ENCODE results near the gene LGALS7B. TPM values are rescaled to one million over a fixed set of nuclear protein-coding genes. Genes with fewer than 3 reads are reported as not detected.
"Not testable (repeated sequence)": the region's sequence is repeated elsewhere in the genome, so short reads cannot be mapped to it uniquely, and the experiment has no call there.

Gene LGALS7B
- total RNA-seq, 1 donor from 2014 or later: not detected

DNA sequence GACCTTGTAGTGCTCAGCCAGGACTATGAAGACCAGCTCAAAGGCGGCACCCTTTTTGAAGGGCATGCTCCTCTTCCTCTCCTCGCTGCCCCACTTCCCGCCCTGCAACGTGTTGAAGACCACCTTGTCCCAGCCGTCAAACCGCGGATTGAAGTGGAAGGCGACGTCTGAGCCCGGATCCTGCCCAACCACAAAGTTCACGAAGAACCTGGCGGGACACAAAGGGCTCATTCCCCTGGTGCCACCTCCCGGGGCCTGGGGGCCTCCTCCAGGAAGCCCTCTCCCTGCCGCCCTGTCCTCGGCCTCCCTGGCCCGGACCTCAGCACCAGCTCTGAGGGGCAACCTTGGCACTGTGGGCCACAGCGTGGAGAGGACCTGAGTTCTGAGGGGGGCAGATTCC lies 19.7 kb downstream of the LGALS7B start:
- TF ChIP-seq, protein P1, sequence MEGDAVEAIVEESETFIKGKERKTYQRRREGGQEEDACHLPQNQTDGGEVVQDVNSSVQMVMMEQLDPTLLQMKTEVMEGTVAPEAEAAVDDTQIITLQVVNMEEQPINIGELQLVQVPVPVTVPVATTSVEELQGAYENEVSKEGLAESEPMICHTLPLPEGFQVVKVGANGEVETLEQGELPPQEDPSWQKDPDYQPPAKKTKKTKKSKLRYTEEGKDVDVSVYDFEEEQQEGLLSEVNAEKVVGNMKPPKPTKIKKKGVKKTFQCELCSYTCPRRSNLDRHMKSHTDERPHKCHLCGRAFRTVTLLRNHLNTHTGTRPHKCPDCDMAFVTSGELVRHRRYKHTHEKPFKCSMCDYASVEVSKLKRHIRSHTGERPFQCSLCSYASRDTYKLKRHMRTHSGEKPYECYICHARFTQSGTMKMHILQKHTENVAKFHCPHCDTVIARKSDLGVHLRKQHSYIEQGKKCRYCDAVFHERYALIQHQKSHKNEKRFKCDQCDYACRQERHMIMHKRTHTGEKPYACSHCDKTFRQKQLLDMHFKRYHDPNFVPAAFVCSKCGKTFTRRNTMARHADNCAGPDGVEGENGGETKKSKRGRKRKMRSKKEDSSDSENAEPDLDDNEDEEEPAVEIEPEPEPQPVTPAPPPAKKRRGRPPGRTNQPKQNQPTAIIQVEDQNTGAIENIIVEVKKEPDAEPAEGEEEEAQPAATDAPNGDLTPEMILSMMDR (IDR thresholded peaks at IDR 0.05; ENCODE audit: unreplicated experiment): no peak
- no peak overlapping the region for H3K4me3 Mint-ChIP-seq
- no peaks in the 10 kb centered on the region for H3K9me3 Mint-ChIP-seq

DNA sequence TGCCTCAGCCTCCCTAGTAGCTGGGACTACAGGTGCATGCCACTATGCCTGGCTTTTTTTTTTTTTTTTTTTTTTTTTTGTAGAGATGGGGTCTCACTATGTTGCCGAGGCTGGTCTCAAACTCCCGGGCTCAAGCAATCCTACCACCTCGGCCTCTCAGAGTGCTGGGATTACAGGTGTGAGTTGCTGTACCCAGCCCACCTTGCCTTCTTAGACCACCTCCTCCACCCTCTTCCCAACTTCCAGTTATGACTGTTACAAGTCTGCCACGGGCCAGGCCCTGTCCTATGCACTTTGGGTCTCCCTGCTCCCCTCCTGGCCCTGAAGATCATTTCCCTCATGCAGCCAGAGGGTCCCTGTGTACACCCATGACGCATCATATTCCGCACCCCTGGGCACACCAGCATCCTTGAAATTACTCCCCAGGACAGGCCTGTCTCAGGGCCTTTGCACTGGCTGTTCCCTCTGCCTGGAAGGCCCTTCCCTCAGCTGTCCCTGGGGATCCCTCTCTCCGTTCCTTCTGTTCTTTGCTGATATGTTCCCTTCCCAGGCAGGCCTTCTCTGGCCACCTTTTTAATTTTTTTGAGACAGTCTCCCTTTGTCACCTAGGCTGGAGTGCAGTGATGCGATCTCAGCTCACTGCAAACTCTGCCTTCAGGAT lies 20.7 kb downstream of the LGALS7B start:
- Mint-ChIP-seq H3K4me3 (no peak overlapping the region), H3K27me3 (ENCODE audit: low read depth) (no peaks in the 10 kb centered on the region), H3K4me1 (no peaks in the 10 kb centered on the region), H3K36me3 (no peaks in the 10 kb centered on the region), H3K9me3 (no peaks in the 10 kb centered on the region), H3K27ac (no peak overlapping the region)
- TF ChIP-seq, protein P1 (IDR thresholded peaks at IDR 0.05; ENCODE audit: unreplicated experiment): no peak
- DNase-seq (ENCODE audit: low spot score in 2 of 2, unreplicated experiment in 2 of 2): no peak

More for the DNA sequence above, 19.7 kb downstream of the LGALS7B start:
- Mint-ChIP-seq H3K27me3 (ENCODE audit: low read depth) (no peaks in the 10 kb centered on the region), H3K36me3 (no peaks in the 10 kb centered on the region), H3K27ac (no peak overlapping the region), H3K4me1 (no peaks in the 10 kb centered on the region)
- no peak for DNase-seq (ENCODE audit: low spot score in 2 of 2, unreplicated experiment in 2 of 2)

DNA sequence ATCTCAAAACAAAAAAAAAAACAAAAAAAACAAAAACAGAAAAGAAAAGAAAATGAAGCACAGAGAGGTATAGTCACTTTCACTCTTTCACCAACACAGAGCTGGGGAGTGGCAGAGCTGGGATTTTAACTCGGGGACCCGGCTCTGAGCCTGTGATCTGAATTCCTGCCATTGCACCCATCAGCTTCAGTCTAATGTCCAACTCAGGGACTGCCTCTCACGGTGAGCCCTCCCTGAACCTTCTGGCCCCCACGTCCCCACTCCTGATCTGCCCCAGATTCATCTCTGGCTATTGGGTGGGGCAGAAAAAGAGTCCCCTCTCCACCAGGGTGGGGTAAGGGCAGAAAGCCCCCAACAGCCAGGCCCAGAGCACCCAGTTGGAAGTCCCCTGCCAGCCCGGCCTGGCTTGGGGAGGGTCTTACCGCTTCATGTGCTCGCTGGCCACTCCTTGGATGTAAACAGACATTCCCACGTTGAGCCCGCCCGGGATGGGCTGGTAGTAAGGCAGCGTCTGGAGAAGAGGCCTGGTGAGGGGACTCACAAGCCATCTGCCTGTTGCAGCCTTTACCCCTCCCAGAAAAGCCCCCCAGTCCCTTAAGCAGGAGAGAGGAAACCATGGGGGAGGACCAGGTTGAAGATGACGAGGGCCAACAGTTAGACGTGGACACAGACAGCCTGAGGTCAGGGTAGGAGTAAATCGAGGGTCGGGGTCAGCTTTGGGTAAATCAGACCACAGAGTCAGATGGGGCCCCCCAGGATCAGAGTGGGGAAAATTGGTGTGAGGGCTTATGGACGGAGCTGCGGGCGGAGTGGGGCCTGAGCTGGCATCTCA lies 23.2 kb downstream of the LGALS7B start:
- H3K9me3 Mint-ChIP-seq: no peaks in the 10 kb centered on the region
- H3K4me3 Mint-ChIP-seq: no peak overlapping the region
- H3K27ac Mint-ChIP-seq: no peak overlapping the region
- peaks cover 16% of the 10 kb centered on the region for H3K36me3 Mint-ChIP-seq
- no peaks in the 10 kb centered on the region for H3K4me1 Mint-ChIP-seq
- TF ChIP-seq, protein P1 (IDR thresholded peaks at IDR 0.05; ENCODE audit: unreplicated experiment): no peak
- H3K27me3 Mint-ChIP-seq (ENCODE audit: low read depth): no peaks in the 10 kb centered on the region
- DNase-seq (ENCODE audit: low spot score in 2 of 2, unreplicated experiment in 2 of 2): no peak

DNA sequence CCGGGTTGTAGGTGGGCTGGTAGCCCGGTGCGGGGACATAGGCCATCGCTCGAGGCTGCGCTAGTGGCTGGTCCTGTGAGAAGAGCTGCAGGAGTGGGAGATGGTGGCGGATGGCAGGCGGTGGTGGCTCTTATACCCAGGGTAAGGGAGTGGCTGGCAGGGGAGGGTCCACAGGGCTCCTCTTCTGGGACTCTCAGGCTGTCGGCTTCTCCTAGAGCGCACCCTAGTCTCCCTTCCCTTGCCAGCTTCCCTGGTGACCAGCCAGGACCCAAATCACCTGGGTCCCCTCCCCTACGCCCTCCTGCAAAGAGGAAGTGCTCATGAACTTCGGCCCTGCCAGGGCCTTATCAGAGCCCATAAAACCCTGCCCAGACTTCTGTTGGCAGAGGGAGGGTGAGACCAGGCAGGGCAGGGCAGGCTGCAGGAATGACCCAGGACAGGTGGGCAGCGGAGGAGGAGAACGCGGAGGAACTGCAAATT lies 23.9 kb downstream of the LGALS7B start, which contains the start of gene LGALS4:
Gene LGALS4, minus strand, starts transcription at position 105 of the 480 bp plus-strand sequence. Its CDS starts 59 bp downstream, at position 46.
- Mint-ChIP-seq H3K27me3 (ENCODE audit: low read depth) (no peaks in the 10 kb centered on the region), H3K4me1 (no peaks in the 10 kb centered on the region), H3K36me3 (peaks cover 20% of the 10 kb centered on the region), H3K4me3 (no peak within 1 kb of the TSS), H3K9me3 (no peaks in the 10 kb centered on the region), H3K27ac (no peak within 1 kb of the TSS)
- TF ChIP-seq, protein P1 (IDR thresholded peaks at IDR 0.05; ENCODE audit: unreplicated experiment): no peak
- DNase-seq (ENCODE audit: low spot score in 2 of 2, unreplicated experiment in 2 of 2): no peak

DNA sequence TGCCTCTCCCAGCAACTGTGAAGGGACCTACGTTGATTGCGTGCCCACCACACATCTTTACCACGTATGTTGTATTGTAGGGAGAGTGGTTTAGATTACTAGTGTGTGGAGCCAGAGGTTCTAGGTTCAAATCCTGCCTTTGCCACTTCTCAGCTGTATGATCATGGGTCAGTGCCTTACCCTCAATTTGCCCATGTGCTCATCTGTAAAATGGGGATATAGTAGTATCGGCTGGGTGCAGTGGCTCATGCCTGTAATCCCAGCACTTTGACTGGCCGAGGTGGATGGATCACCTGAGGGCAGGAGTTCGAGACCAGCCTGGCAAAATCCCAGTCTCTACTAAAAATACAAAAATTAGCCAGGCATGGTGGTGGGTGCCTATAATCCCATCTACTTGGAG lies 24.3 kb downstream of the LGALS7B start:
- no peak for DNase-seq (ENCODE audit: low spot score in 2 of 2, unreplicated experiment in 2 of 2)
- TF ChIP-seq, protein P1 (IDR thresholded peaks at IDR 0.05; ENCODE audit: unreplicated experiment): no peak
- no peak overlapping the region for H3K27ac Mint-ChIP-seq
- H3K9me3 Mint-ChIP-seq: no peaks in the 10 kb centered on the region
- no peaks in the 10 kb centered on the region for H3K4me1 Mint-ChIP-seq
- H3K27me3 Mint-ChIP-seq (ENCODE audit: low read depth): no peaks in the 10 kb centered on the region
- H3K36me3 Mint-ChIP-seq: peaks cover 20% of the 10 kb centered on the region
- no peak overlapping the region for H3K4me3 Mint-ChIP-seq

GRCh38 chr19:38813932-38814331 lies 24.9 kb downstream of the LGALS7B start:
- H3K27ac Mint-ChIP-seq, H3K9me3 Mint-ChIP-seq: not testable (repeated sequence)

More at GRCh38 chr19:38813932-38814331, 24.9 kb downstream of the LGALS7B start:
- peaks cover 20% of the 10 kb centered on the region for H3K36me3 Mint-ChIP-seq
- H3K4me1 Mint-ChIP-seq; H3K4me3 Mint-ChIP-seq; DNase-seq (ENCODE audit: low spot score in 2 of 2, unreplicated experiment in 2 of 2); H3K27me3 Mint-ChIP-seq (ENCODE audit: low read depth): not testable (repeated sequence)
